GM15510 (cell line): ENCODE data around the gene MCF2L.

Source experiments
- POLR2A ChIP-seq: IDR thresholded peaks from 3 replicates; pipeline ENCODE4 v1.6.1; 2011; ENCODE audit warnings: borderline replicate concordance; ENCODE audit not compliant: insufficient read length; ENCODE audit errors: extremely low read depth

MCF2L gene

DNA sequence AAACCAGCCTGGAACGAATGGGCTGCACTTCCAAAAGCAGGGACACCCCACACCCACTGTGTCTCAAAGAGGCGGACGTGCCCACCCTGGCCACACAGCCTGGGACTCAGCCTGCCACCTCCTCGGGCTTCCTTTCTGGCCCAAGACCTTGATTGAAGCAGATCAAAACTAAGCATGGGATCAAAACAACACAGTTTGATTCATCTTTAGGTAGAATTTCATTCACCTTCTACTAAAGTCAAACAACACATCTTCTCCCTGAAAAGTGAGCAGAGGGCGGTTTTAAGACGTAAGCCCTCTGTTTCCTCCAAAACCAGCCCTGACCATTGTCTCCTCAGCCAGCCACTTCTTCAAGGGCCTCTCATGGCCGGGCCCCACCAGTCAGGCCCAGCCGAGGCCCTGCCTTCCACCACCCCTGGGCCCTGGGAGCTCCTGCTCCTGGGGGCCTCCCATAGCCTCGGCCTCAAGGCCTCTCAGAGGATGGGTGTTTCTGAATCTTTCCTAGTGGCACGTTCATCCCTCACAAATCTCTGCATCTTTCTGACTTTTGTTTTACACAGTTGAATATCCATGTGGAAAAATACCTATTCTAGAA is 147.3 kb downstream of the MCF2L start:
- no peak for TF ChIP-seq POLR2A

DNA sequence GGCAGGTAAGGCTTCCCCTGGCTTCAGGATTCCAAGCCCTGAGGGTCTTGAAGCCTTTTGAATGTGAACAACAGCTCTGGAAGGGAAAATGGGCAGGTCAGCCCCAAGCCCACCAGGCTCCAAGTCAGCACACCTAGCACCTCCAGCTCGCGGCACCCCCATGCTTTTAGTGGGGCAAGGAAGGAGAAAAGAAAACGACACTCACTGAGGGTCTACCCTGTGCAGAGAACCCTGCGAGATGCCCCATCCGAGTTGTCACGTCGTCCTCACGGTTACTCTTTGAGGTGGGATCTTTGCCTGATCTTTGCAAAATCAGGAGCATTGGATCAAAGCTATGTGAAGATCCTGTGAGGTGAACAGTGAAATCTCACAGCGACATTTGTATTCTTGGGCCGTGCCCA is 147.9 kb downstream of the MCF2L start:
- no peak for TF ChIP-seq POLR2A

- TF ChIP-seq POLR2A = no peak
Measured at GRCh38 chr13:113117335-113117872, 148.4 kb downstream of the MCF2L start.

- TF ChIP-seq POLR2A = no peak
Measured at GRCh38 chr13:113117911-113118260, 148.9 kb downstream of the MCF2L start.

DNA sequence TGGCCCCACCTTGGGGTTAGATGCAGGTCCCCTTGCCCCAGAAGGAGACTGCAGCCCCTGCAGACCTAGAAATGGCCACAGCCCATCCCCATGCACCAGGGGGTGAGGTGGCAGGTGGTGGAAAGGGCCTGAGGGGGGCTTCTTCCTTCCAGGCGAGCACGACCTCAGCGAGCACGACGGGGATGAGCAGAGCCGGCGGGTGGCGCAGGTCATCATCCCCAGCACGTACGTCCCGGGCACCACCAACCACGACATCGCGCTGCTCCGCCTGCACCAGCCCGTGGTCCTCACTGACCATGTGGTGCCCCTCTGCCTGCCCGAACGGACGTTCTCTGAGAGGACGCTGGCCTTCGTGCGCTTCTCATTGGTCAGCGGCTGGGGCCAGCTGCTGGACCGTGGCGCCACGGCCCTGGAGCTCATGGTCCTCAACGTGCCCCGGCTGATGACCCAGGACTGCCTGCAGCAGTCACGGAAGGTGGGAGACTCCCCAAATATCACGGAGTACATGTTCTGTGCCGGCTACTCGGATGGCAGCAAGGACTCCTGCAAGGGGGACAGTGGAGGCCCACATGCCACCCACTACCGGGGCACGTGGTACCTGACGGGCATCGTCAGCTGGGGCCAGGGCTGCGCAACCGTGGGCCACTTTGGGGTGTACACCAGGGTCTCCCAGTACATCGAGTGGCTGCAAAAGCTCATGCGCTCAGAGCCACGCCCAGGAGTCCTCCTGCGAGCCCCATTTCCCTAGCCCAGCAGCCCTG is 149.4 kb downstream of the MCF2L start:
- no peak for TF ChIP-seq POLR2A

DNA sequence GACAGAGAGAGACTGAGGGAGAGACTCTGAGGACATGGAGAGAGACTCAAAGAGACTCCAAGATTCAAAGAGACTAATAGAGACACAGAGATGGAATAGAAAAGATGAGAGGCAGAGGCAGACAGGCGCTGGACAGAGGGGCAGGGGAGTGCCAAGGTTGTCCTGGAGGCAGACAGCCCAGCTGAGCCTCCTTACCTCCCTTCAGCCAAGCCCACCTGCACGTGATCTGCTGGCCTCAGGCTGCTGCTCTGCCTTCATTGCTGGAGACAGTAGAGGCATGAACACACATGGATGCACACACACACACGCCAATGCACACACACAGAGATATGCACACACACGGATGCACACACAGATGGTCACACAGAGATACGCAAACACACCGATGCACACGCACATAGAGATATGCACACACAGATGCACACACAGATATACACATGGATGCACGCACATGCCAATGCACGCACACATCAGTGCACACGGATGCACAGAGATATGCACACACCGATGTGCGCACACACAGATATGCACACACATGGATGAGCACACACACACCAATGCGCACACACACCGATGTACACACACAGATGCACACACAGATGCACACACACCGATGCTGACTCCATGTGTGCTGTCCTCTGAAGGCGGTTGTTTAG is 150.3 kb downstream of the MCF2L start:
- TF ChIP-seq POLR2A = no peak

GRCh38 chr13:113119822-113120189 is 150.8 kb downstream of the MCF2L start:
- no peak for TF ChIP-seq POLR2A

DNA sequence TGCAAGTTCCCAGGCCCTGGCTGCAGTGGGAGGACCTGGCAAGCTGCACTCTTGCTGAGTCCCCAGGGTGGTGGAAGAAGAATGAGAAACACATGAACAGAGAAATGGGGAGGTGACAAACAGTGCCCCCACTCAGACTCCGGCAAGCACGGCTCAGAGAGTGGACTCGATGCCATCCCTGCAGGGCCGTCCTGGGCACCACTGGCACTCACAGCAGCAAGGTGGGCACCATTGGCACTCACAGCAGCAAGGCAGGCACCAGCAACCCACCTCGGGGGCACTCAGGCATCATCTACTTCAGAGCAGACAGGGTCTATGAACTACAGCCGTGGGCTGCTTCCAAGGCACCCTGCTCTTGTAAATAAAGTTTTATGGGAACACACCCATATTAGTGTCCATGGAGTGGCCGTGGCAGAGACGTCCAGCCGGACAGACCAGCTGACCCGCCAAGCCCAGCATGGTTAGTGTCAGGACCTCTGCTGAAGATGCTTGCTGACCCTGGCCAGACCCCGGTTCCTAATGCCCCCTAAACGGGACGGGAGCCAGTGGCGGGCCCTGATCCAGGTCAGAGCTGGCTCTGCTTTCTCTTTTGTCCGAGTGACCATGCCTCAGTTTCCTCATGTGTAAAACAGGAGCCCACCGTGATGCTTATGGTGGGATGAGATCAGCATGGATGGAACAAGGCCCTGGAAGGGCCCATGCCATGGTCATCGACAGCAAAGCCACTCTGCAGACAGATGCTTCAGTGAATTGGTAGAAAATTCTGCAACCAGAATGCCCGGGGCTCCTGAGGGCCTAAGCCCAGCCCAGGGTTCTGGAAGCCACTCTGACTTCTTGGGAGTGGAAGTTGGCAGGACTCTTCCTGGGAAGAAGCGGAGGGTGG is 151.5 kb downstream of the MCF2L start:
- TF ChIP-seq POLR2A = no peak

- no peak for TF ChIP-seq POLR2A
Measured at GRCh38 chr13:113121183-113121927, 152.3 kb downstream of the MCF2L start.

- TF ChIP-seq POLR2A = no peak
Measured at GRCh38 chr13:113121928-113122471, 153.0 kb downstream of the MCF2L start.

DNA sequence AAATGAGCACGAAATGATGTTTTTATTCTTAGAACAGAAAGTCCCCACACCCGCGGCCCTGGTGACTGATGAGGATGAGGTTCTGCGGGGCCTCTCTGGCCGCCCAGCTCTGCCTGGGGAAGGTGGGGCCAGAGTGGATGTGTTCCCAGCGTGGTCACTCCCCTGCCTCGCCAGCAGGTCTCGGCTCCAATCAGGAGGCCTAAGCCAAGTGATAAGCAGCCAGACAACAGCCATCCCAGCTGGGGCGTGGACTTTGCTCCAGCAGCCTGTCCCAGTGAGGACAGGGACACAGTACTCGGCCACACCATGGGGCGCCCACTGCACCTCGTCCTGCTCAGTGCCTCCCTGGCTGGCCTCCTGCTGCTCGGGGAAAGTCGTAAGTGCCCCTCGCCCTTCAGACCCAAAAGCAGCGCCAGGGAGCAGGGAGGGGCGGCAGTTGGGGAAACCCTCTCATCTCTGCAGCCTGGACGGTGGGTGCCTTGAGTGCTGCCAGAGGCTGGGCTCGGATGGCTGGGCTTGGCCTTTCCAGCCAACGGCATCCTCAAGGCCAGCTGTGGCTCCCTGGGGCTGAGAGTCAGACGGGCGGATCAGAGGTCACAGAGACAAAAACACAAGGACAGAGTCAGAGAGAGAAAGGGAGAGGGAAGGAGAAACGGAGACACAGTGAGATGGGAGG is 153.7 kb downstream of the MCF2L start, which contains the start of gene F10:
F10 (plus strand) TSS at position 250 of the 676 bp plus-strand sequence; CDS start at position 307, 57 bp downstream.
- no peak for TF ChIP-seq POLR2A

DNA sequence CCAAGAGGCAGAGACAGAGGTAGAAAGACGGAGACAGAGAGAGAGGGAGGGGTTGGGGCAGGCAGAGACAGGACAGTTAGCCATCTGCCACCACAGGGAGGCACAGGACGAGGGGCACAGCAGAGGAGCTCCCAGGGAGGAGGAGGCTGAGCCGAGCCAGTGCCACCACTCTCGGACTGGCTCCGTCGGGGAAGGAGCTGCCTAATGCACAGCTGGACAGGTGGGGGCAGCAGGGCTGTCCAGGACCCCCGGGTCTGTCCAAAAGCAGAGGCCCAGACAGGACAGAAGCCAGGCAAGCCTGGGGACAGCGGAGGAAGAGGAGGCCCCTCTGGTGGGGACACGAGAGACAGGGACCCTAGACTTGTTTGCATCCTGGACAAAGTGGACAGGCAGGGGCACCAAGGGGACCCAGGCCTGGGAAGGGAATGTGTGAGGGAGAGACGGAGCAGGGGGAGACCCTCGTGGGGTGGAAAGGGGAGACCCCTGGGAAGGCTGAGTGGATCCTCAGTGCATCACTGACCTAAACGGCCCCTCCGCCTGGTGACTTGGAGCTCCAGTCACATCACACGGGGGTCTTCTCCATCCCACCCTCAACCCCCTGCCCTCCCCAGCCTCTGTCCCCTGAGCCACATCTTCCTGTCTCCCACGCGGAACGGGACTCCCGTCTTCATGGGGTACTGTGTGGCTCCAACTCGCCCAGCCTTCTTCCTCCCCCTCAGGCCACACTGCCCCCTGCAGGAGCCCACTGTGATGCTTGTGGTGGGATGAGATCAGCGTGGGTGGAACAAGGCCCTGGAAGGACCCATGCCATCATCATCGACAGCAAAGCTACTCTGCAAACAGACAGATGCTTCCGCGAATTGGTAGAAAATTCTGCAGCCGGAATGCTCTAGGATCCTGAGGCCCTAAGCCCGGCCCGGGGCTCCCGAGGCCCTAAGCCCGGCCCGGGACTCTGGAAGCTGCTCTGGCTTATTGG is 154.5 kb downstream of the MCF2L start:
- no peak for TF ChIP-seq POLR2A
